Chondrocyte (in vitro differentiated cells): ENCODE data around the gene TMEM135. TPM values are rescaled to one million over a fixed set of nuclear protein-coding genes. Genes with fewer than 3 reads are reported as not detected.
A peak's percentile ranks its signal among the peaks of the same experiment; 100 is the strongest.

Experiments used
- DNase-seq: peaks from one replicate; pipeline ENCODE4 v3.0.0; 2021; ENCODE audit warnings: mixed read lengths, low spot score
- H3K27ac Mint-ChIP-seq: one replicate; pipeline ENCODE4 v1.8.0; 2021; ENCODE audit warnings: mild to moderate bottlenecking, moderate library complexity, mixed read lengths; ENCODE audit not compliant: unreplicated experiment
- H3K27me3 Mint-ChIP-seq: 2 replicates; pipeline ENCODE4 v1.8.0; 2021; ENCODE audit warnings: low read depth, mixed read lengths
- H3K36me3 Mint-ChIP-seq: 2 replicates; pipeline ENCODE4 v1.8.0; 2021; ENCODE audit warnings: low read depth, mixed read lengths
- H3K4me1 Mint-ChIP-seq: 2 replicates; pipeline ENCODE4 v1.8.0; 2021; ENCODE audit warnings: low read depth, mild to moderate bottlenecking, mixed read lengths
- H3K4me3 Mint-ChIP-seq: one replicate; pipeline ENCODE4 v1.8.0; 2021; ENCODE audit warnings: mild to moderate bottlenecking, moderate library complexity, mixed read lengths; ENCODE audit not compliant: unreplicated experiment
- H3K9me3 Mint-ChIP-seq: 2 replicates; pipeline ENCODE4 v1.8.0; 2021; ENCODE audit warnings: low read depth, mixed read lengths
- CTCF ChIP-seq: fragments of 200-600 bp; sonication (generic); IDR thresholded peaks from 2 replicates; pipeline ENCODE4 v1.5.0; 2021; ENCODE audit warnings: antibody characterized with exemption, mild to moderate bottlenecking, moderate library complexity
- total RNA-seq: library from RNA; stranded (reverse); gene quantifications from 3 replicates; pipeline ENCODE4 v1.2.1, GENCODE V29; 2021

Gene TMEM135
- total RNA-seq, 1 donor from 2014 or later = 13.3 TPM

- H3K4me3 Mint-ChIP-seq = no peak overlapping the region
- peak overlapping the region; percentile 10 for H3K27ac Mint-ChIP-seq
- DNase-seq = no peak
- peaks cover 7% of the 10 kb centered on the region for H3K4me1 Mint-ChIP-seq
- no peak for TF ChIP-seq CTCF
- no peaks in the 10 kb centered on the region for H3K27me3 Mint-ChIP-seq
- no peaks in the 10 kb centered on the region for H3K36me3 Mint-ChIP-seq
- no peaks in the 10 kb centered on the region for H3K9me3 Mint-ChIP-seq
Observed at GRCh38 chr11:87013912-87014825, 23.6 kb upstream of the TMEM135 start.

GRCh38 chr11:87015645-87016044 lies 22.1 kb upstream of the TMEM135 start:
- Mint-ChIP-seq H3K4me1 (peaks cover 16% of the 10 kb centered on the region), H3K27ac (no peak overlapping the region), H3K9me3 (no peaks in the 10 kb centered on the region), H3K4me3 (no peak overlapping the region), H3K36me3 (no peaks in the 10 kb centered on the region), H3K27me3 (no peaks in the 10 kb centered on the region)
- DNase-seq = no peak
- no peak for TF ChIP-seq CTCF

- DNase-seq = no peak
- no peaks in the 10 kb centered on the region for H3K27me3 Mint-ChIP-seq
- peaks cover 5% of the 10 kb centered on the region for H3K9me3 Mint-ChIP-seq
- H3K27ac Mint-ChIP-seq = no peak overlapping the region
- TF ChIP-seq CTCF = no peak
- no peak overlapping the region for H3K4me3 Mint-ChIP-seq
- no peaks in the 10 kb centered on the region for H3K36me3 Mint-ChIP-seq
- H3K4me1 Mint-ChIP-seq = peaks cover 9% of the 10 kb centered on the region
Observed at GRCh38 chr11:87019613-87020271, 18.0 kb upstream of the TMEM135 start.

- H3K9me3 Mint-ChIP-seq = peaks cover 7% of the 10 kb centered on the region
- DNase-seq = no peak
- no peaks in the 10 kb centered on the region for H3K27me3 Mint-ChIP-seq
- H3K4me3 Mint-ChIP-seq = no peak overlapping the region
- H3K36me3 Mint-ChIP-seq = no peaks in the 10 kb centered on the region
- peaks cover 9% of the 10 kb centered on the region for H3K4me1 Mint-ChIP-seq
- no peak overlapping the region for H3K27ac Mint-ChIP-seq
- no peak for TF ChIP-seq CTCF
Observed at GRCh38 chr11:87020336-87020735, 17.4 kb upstream of the TMEM135 start.

- no peak for TF ChIP-seq CTCF
- Mint-ChIP-seq H3K27me3 (no peaks in the 10 kb centered on the region), H3K27ac (no peak overlapping the region), H3K4me1 (peaks cover 9% of the 10 kb centered on the region), H3K9me3 (peaks cover 10% of the 10 kb centered on the region), H3K4me3 (no peak overlapping the region), H3K36me3 (peaks cover 2% of the 10 kb centered on the region)
- no peak for DNase-seq
Observed at GRCh38 chr11:87020764-87021365, 16.9 kb upstream of the TMEM135 start.
